Stomach smooth muscle (tissue), 2 donors: ENCODE results near the gene OVCH1.
A peak's percentile ranks its signal among the peaks of the same experiment; 100 is the strongest.

Experiments
- H3K27ac ChIP-seq: one replicate; pipeline ENCODE4 v1.7.0; 2013; ENCODE audit warnings: mild to moderate bottlenecking, low read length, inconsistent platforms
- H3K27me3 ChIP-seq, 2 donors: one replicate each; pipeline ENCODE4 v1.7.0; 2013; ENCODE audit warnings: low read length in 2 of 2; ENCODE audit not compliant: insufficient read depth in 2 of 2, control insufficient read depth in 1 of 2
- H3K36me3 ChIP-seq, 2 donors: one replicate each; pipeline ENCODE4 v1.7.0; 2013; ENCODE audit warnings: low read length in 2 of 2; ENCODE audit not compliant: control insufficient read depth in 2 of 2, insufficient read depth in 2 of 2
- H3K4me1 ChIP-seq: one replicate; pipeline ENCODE4 v1.7.0; 2013; ENCODE audit warnings: low read length; ENCODE audit not compliant: control insufficient read depth, insufficient read depth
- H3K4me3 ChIP-seq, 2 donors: one replicate each; pipeline ENCODE4 v1.7.0; 2013; ENCODE audit warnings: low read length in 2 of 2
- H3K9ac ChIP-seq, 2 donors: one replicate each; pipeline ENCODE4 v1.7.0; 2013; ENCODE audit warnings: low read length in 2 of 2, mild to moderate bottlenecking in 1 of 2
- H3K9me3 ChIP-seq, 2 donors: one replicate each; pipeline ENCODE4 v1.7.0; 2013; ENCODE audit warnings: low read length in 2 of 2; ENCODE audit not compliant: control insufficient read depth in 2 of 2
- donor health status: healthy.
- donor health status: Pancreatic carcinoma.

The OVCH1 gene

GRCh38 chr12:29382251-29382650 is 115.2 kb downstream of the OVCH1 start:
- Histone ChIP-seq H3K9ac (no peak overlapping the region), H3K9me3 (no peaks in the 10 kb centered on the region), H3K4me3 (no peak overlapping the region), H3K27ac (no peak overlapping the region), H3K4me1 (peaks cover 6% of the 10 kb centered on the region), H3K27me3 (no peaks in the 10 kb centered on the region), H3K36me3 (peaks cover 0 to 4% of the 10 kb centered on the region in 2 donors)

GRCh38 chr12:29380536-29381523 is 116.7 kb downstream of the OVCH1 start, which contains the start of gene ERGIC2:
TSS of gene ERGIC2 (minus strand) at chr12:29381172. CDS start at chr12:29371633, 9,539 bp downstream.
- Histone ChIP-seq H3K4me1 (peaks cover 6% of the 10 kb centered on the region), H3K4me3 (peak within 1 kb of the TSS; percentile 95 to 100), H3K36me3 (peaks cover 0 to 6% of the 10 kb centered on the region in 2 donors), H3K27me3 (no peaks in the 10 kb centered on the region), H3K9me3 (no peaks in the 10 kb centered on the region), H3K9ac (peak within 1 kb of the TSS; percentile 96 to 99), H3K27ac (peak within 1 kb of the TSS; percentile 82)
